ENCODE data around the gene GPC5.

- TF ChIP-seq EZH2phosphoT487 (IDR thresholded peaks at IDR 0.05; ENCODE audit: borderline replicate concordance, low read depth, low read length) (no peak), CTCF (conservative IDR thresholded peaks at IDR 0.05; ENCODE audit: low read length) (no peak)
Observed at GRCh38 chr13:92436924-92437323, 1038.5 kb downstream of the GPC5 start.

Measured in OCI-LY7 (cell line).